ENCODE data around the gene GRIN1.
"Not testable (repeated sequence)": the region's sequence is repeated elsewhere in the genome, so short reads cannot be mapped to it uniquely, and the experiment has no call there.

GRIN1 gene

DNA sequence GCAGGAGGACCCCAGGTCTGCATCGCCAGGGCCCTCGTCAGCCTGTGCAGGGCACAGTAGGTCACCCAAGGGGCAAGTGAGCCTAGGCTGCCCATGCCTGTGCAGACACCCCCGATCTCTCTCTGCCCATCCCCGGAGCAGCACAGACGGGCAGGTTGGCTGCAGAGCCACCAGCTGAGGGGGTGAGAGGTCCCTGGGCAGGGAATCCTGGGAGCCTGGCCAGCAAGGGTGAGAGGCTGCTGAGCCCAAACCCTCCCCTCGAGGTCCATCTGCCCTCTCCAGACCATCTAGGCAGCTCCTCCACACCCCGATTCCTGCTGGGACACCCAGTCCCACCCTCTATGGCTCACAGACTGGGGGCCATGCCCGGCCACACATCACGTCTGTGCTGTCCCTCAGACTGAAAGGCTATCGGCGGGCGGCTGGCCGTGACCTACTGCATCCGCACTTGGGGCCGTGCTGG lies 21.7 kb upstream of the GRIN1 start:
- Histone ChIP-seq H3K36me3 (ENCODE audit: insufficient read depth) (no peaks in the 10 kb centered on the region), H3K9ac (no peak overlapping the region)

DNA sequence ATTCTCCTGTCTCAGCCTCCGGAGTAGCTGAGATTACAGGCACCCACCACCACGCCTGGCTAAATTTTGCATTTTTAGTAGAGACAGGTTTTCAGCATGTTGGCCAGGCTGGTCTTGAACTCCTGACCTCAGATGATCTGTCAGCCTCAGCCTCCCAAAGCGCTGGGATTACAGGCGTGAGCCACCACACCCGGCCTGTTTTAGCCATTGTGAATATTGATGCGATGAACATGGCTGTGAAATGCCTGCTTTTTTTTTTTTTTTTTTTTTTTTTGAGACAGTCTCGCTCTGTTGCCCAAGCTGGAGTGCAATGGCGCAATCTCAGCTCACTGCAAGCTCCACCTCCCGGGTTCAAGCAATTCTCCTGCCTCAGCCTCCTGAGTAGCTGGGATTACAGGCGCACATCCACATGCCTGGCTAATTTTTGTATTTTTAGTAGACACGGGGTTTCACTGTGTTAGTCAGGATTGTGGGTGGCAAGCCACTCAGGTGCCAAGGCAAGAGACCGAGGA lies 20.8 kb upstream of the GRIN1 start:
- not testable (repeated sequence) for H4K20me1 ChIP-seq (ENCODE audit: insufficient read depth); H3K4me2 ChIP-seq; H3K4me3 ChIP-seq (IDR thresholded peaks at IDR 0.05; ENCODE audit: insufficient read depth, low read depth, low read length); H2AFZ ChIP-seq (ENCODE audit: low read depth); H3K9ac ChIP-seq; H3K27ac ChIP-seq; H3K79me2 ChIP-seq (ENCODE audit: insufficient read depth, low read depth); H3K36me3 ChIP-seq (ENCODE audit: insufficient read depth)
- Histone ChIP-seq H3K27me3 (ENCODE audit: insufficient read depth, low read depth) (peaks cover 72% of the 10 kb centered on the region), H3K4me1 (ENCODE audit: low read depth, poor library complexity, severe bottlenecking) (peaks cover 26% of the 10 kb centered on the region)

More for the DNA sequence above, 21.7 kb upstream of the GRIN1 start:
- Histone ChIP-seq H3K4me2 (no peak overlapping the region), H4K20me1 (ENCODE audit: insufficient read depth) (no peaks in the 10 kb centered on the region), H3K27ac (no peak overlapping the region), H3K4me1 (ENCODE audit: low read depth, poor library complexity, severe bottlenecking) (peaks cover 19% of the 10 kb centered on the region), H3K79me2 (ENCODE audit: insufficient read depth, low read depth) (no peaks in the 10 kb centered on the region), H3K4me3 (IDR thresholded peaks at IDR 0.05; ENCODE audit: insufficient read depth, low read depth, low read length) (no peak overlapping the region), H2AFZ (ENCODE audit: low read depth) (no peak overlapping the region), H3K27me3 (ENCODE audit: insufficient read depth, low read depth) (peaks cover 63% of the 10 kb centered on the region)
- TF ChIP-seq, protein P1, sequence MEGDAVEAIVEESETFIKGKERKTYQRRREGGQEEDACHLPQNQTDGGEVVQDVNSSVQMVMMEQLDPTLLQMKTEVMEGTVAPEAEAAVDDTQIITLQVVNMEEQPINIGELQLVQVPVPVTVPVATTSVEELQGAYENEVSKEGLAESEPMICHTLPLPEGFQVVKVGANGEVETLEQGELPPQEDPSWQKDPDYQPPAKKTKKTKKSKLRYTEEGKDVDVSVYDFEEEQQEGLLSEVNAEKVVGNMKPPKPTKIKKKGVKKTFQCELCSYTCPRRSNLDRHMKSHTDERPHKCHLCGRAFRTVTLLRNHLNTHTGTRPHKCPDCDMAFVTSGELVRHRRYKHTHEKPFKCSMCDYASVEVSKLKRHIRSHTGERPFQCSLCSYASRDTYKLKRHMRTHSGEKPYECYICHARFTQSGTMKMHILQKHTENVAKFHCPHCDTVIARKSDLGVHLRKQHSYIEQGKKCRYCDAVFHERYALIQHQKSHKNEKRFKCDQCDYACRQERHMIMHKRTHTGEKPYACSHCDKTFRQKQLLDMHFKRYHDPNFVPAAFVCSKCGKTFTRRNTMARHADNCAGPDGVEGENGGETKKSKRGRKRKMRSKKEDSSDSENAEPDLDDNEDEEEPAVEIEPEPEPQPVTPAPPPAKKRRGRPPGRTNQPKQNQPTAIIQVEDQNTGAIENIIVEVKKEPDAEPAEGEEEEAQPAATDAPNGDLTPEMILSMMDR (conservative IDR thresholded peaks at IDR 0.05; ENCODE audit: low read depth, low read length) = no peak

DNA sequence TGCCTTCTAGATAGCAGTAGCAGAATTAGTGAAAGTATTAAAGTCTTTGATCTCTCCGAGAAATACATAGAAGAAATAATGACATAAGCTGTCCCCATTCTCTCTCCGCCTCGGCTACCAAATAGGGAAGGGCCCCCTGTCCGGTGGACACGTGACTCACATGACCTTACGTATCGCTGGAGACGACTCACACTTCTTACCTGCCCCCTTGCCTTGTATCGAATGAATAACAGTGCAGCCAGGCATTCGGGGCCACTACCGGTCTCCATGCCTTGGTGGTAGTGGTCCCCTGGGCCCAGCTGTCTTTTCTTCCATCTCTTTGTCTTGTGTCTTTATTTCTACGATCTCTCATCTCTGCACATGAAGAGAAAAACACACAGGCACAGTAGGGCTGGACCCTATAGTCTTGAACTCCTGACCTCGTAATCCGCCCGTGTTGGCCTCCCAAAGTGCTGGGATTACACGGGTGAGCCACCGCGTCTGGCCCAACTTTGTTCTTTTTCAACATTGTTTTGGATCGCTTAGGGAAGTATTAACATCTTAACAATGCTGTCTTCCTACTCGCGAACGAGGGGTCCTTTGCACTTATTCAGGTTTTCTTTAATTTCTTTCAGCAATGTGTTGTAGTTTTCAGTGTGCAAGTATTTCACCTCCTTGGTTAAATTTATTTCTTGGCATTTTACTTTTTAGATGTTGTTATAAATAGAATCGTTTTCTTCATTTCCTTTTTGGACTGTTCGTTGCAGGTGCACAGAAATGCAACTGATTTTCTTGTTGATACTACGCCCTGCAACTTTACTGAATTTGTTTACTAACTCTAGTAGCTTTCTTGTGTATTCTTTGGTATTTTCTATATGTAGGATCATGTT lies 16.8 kb upstream of the GRIN1 start:
- H3K9ac ChIP-seq; H4K20me1 ChIP-seq (ENCODE audit: insufficient read depth); H2AFZ ChIP-seq (ENCODE audit: low read depth); H3K4me2 ChIP-seq; H3K27ac ChIP-seq; H3K79me2 ChIP-seq (ENCODE audit: insufficient read depth, low read depth); H3K4me3 ChIP-seq (IDR thresholded peaks at IDR 0.05; ENCODE audit: insufficient read depth, low read depth, low read length); H3K36me3 ChIP-seq (ENCODE audit: insufficient read depth): not testable (repeated sequence)
- H3K4me1 ChIP-seq (ENCODE audit: low read depth, poor library complexity, severe bottlenecking) = peaks cover 32% of the 10 kb centered on the region
- H3K27me3 ChIP-seq (ENCODE audit: insufficient read depth, low read depth) = peaks cover 87% of the 10 kb centered on the region

DNA sequence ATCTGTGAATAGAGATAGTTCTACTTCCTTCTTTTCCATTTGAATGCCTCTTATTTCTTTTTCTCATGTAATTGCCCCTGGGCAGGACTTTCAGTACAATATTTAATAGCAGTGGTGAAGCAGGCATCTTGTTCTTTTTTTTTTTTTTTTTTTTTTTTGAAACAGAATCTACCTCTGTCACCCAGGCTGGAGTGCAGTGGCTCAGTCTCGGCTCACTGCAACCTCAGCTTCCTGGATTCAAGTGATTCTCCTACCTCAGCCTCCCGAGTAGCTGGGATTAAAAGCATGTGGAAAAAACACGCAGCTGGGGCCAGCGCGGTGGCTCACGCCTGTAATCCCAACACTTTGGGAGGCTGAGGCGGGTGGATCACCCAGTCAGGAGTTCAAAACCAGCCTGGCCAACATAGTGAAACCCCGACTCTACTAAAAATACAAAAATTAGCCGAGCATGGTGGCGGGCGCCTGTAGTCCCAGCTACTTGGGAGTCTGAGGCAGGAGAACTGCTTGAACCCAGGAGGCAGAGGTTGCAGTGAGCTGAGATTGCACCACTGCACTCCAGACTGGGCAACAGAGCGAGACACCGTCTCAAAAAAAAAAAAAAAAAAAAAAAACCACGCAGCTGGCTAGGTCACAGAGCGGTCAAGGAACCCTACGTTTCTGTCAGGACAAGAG lies 16.0 kb upstream of the GRIN1 start:
- H3K9ac ChIP-seq; H3K36me3 ChIP-seq (ENCODE audit: insufficient read depth); H3K79me2 ChIP-seq (ENCODE audit: insufficient read depth, low read depth); H2AFZ ChIP-seq (ENCODE audit: low read depth); H3K27ac ChIP-seq; H3K4me3 ChIP-seq (IDR thresholded peaks at IDR 0.05; ENCODE audit: insufficient read depth, low read depth, low read length); H3K4me2 ChIP-seq; H4K20me1 ChIP-seq (ENCODE audit: insufficient read depth): not testable (repeated sequence)
- H3K27me3 ChIP-seq (ENCODE audit: insufficient read depth, low read depth) = peaks cover 87% of the 10 kb centered on the region
- H3K4me1 ChIP-seq (ENCODE audit: low read depth, poor library complexity, severe bottlenecking) = peaks cover 38% of the 10 kb centered on the region

DNA sequence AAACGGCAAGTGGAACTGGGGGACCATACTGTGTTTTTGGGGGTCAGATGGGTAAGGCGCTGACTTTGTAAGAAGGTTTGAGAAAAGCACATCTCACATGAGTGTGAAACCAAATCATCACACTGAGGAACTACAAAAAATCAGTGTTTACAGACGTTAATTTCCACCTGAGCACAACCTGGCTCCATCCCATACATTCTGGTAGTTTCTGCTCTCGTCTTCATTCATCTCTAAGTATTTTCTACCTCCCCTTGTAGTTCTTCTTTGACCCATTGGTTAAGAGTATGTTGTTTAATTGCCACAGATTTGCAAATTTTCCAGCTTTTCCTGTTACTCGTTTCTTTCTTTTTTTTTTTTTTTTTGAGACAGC lies 15.5 kb upstream of the GRIN1 start:
- no peak overlapping the region; the same call in 1 of the 2 replicates for H3K4me2 ChIP-seq
- H3K27me3 ChIP-seq (ENCODE audit: insufficient read depth, low read depth) = peaks cover 88% of the 10 kb centered on the region
- peaks cover 38% of the 10 kb centered on the region for H3K4me1 ChIP-seq (ENCODE audit: low read depth, poor library complexity, severe bottlenecking)
- no peaks in the 10 kb centered on the region for H4K20me1 ChIP-seq (ENCODE audit: insufficient read depth)
- no peak overlapping the region for H3K27ac ChIP-seq
- no peaks in the 10 kb centered on the region for H3K79me2 ChIP-seq (ENCODE audit: insufficient read depth, low read depth)
- H3K9ac ChIP-seq = no peak overlapping the region
- TF ChIP-seq, protein P1 (conservative IDR thresholded peaks at IDR 0.05; ENCODE audit: low read depth, low read length) = no peak
- no peaks in the 10 kb centered on the region for H3K36me3 ChIP-seq (ENCODE audit: insufficient read depth)
- H3K4me3 ChIP-seq (IDR thresholded peaks at IDR 0.05; ENCODE audit: insufficient read depth, low read depth, low read length) = no peak overlapping the region
- H2AFZ ChIP-seq (ENCODE audit: low read depth) = no peak overlapping the region

DNA sequence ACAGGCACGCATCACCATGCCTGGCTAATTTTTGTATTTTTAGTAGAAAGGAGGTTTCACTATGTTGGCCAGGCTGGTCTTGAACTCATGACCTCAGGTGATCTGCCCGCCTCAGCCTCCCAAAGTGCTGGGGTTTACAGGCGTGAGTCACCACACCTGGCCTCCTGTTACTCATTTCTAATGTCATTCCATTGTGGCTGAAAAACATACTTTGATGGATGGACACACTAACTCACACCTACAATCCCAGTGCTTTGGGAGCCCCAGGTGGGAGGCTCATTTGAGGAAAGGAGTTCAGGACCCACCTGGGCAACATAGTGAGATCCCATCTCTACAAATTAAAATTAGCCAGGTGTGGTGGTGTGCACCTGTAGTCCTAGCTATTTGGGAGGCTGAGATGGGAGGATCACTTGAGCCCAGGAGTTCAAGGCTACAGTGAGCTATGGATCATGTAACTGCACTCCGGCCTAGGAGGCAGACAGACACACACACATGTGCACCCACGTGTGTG lies 14.9 kb upstream of the GRIN1 start:
- Histone ChIP-seq H3K4me1 (ENCODE audit: low read depth, poor library complexity, severe bottlenecking) (peaks cover 36% of the 10 kb centered on the region), H3K27me3 (ENCODE audit: insufficient read depth, low read depth) (peaks cover 93% of the 10 kb centered on the region)
- not testable (repeated sequence) for H4K20me1 ChIP-seq (ENCODE audit: insufficient read depth); H3K27ac ChIP-seq; H3K4me3 ChIP-seq (IDR thresholded peaks at IDR 0.05; ENCODE audit: insufficient read depth, low read depth, low read length); H2AFZ ChIP-seq (ENCODE audit: low read depth); H3K79me2 ChIP-seq (ENCODE audit: insufficient read depth, low read depth); H3K9ac ChIP-seq; H3K36me3 ChIP-seq (ENCODE audit: insufficient read depth); H3K4me2 ChIP-seq
